Body of pancreas (tissue), 4 donors: ENCODE measurements around the gene PARP4.
"Not testable (repeated sequence)": the region's sequence is repeated elsewhere in the genome, so short reads cannot be mapped to it uniquely, and the experiment has no call there.

ENCODE experiments used
- CTCF ChIP-seq, 7 experiments: fragments of 450-650 bp in 4 of 7; fragments of 200-600 bp in 3 of 7; sonication (generic) in 3 of 7; IDR thresholded peaks; one replicate each; pipeline ENCODE4 v1.5.1; 2016 to 2019; ENCODE audit warnings: antibody characterized with exemption in 7 of 7
- POLR2A ChIP-seq, 3 donors: fragments of 450-650 bp; IDR thresholded peaks; one replicate each; pipeline ENCODE4 v1.6.1; 2016; ENCODE audit warnings: antibody characterized with exemption in 3 of 3, mild to moderate bottlenecking in 2 of 3

- not testable (repeated sequence) for TF ChIP-seq CTCF, POLR2A (IDR thresholded peaks at IDR 0.05)
These were observed 131.7 kb downstream of the PARP4 start for GRCh38 chr13:24380881-24381280.
